Stimulated activated CD8-positive, alpha-beta memory T cell treated with anti-CD3 and anti-CD28 coated beads, Interleukin-12 subunit alpha, Interleukin-12 subunit beta, amount 100 ng/mL, for 4 hours (primary cell): ENCODE data around the gene SYN1.
"Not testable (repeated sequence)": the region's sequence is repeated elsewhere in the genome, so short reads cannot be mapped to it uniquely, and the experiment has no call there.

Experiments used
- DNase-seq: peaks from one replicate; pipeline ENCODE4 v3.0.0-alpha.2; 2020; ENCODE audit warnings: low read depth

Gene SYN1

DNA sequence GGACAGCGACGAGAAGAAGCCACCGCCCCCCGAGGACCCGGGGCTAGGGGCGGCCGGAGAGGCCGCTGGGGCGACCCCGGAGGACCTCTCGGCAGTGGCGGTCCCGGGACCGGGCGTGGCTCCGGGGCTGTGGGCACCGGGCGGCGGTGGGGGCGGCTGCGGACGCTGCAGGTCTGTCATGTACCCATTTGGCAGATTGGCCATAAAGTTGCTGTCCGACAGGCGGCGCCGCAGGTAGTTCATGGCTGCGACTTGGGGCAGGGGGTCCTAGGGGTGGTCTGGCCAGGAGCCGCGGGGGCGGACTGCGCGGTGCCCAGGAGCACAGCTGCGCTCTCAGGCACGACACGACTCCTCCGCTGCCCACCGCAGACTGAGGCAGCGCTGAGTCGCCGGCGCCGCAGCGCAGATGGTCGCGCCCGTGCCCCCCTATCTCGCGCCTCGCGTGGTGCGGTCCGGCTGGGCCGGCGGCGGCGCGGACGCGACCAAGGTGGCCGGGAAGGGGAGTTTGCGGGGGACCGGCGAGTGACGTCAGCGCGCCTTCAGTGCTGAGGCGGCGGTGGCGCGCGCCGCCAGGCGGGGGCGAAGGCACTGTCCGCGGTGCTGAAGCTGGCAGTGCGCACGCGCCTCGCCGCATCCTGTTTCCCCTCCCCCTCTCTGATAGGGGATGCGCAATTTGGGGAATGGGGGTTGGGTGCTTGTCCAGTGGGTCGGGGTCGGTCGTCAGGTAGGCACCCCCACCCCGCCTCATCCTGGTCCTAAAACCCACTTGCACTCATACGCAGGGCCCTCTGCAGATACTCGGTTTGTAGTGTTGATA, at the start of gene SYN1:
Gene SYN1 (minus strand): TSS at position 372 of the 817 bp plus-strand sequence. CDS start 129 bp downstream, at position 243.
- peak; percentile 66 for DNase-seq

DNA sequence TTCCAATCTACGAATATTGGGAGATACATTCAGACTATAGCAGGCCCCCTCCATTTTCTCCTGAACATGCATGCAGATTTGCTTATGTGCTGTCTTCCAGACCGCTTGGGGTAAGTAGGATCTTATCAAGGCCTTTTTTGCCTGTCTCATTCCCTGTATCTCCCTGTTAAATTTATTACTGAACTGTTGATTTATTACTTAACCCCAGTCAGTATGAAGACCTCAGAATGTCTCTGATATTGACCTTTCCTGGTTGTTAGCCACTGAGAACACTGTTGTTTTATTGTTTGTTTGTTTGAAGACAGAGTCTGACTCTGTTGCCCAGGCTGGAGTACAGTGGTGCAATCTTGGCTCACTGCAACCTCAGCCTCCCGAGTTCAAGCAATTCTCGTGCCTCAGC, 46.1 kb upstream of the SYN1 start:
- DNase-seq: not testable (repeated sequence)

DNA sequence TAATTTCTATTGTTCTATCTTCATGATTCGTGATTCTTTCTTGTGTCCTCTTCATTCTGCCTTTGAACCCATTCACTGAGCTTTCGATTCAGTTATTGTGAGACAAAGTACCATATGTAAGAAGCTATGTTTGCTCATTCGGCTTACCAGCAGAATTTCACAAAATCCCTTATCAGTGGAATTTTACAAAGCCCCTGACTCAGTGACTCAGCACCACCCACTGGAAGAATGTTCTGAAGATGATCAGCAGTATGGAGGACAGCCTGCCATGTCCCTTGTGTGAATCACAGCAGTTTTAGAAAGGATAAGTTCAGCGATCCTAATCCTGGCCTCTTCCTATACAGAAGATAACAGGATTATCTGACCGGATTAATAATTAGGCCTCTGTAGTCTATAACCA, 45.1 kb upstream of the SYN1 start:
- DNase-seq: no peak

DNA sequence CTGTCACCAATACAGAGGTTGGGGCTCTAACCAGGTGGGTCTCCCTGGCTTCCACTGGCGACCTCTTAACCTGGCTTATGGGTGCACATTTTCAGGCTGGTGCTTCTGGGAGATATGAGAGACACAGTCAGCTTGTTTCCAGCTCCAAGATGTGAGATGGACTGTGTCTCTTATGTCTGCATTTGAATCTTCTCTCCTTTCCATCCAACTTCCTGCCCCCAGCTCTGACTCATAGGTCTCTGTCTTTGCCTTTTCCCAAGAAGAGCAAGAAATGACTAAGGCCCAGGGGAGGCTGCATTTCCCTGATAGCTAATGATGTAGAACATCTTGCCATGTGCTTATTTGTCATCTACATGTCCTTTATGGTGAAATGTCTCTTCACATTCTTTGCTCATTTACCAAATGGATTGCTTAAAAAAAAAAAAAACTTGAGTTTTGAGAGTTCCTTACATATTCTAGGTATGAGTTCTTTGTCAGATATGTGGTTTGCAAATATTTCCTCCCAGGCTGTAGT, 42.5 kb upstream of the SYN1 start:
- no peak for DNase-seq

DNA sequence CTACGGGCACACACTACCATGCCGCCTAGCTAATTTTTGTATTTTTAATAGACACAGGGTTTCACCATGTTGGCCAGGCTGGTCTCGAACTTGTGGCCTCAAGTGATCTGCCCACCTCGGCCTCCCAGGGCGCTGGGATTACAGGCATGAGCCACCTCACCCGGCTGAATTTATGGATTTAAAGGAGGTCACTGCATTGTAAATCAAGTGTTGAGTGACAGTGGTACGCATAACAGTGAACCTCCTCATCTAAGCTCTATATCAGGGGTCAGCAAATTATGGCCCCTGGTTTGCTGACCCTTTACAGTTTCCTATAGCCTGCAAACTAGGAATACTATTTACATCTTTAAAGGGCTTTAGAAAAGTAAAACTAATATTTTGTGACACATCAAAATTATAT, 41.9 kb upstream of the SYN1 start:
- DNase-seq: no peak

DNA sequence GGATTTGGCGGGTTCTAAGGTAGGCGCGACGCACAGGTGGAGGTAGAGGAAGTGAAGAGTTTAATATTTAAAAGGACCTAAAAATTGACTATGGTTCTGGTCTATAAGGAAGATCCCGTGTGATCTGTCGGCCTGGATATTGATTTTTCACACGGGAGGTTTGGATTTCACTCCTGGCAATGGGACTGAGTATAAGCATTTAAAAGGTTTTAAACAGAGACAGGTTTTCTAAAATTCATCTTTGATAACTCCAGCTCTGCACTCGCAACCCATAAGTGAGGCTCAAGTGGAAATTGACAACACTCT, 39.7 kb upstream of the SYN1 start:
- no peak for DNase-seq

DNA sequence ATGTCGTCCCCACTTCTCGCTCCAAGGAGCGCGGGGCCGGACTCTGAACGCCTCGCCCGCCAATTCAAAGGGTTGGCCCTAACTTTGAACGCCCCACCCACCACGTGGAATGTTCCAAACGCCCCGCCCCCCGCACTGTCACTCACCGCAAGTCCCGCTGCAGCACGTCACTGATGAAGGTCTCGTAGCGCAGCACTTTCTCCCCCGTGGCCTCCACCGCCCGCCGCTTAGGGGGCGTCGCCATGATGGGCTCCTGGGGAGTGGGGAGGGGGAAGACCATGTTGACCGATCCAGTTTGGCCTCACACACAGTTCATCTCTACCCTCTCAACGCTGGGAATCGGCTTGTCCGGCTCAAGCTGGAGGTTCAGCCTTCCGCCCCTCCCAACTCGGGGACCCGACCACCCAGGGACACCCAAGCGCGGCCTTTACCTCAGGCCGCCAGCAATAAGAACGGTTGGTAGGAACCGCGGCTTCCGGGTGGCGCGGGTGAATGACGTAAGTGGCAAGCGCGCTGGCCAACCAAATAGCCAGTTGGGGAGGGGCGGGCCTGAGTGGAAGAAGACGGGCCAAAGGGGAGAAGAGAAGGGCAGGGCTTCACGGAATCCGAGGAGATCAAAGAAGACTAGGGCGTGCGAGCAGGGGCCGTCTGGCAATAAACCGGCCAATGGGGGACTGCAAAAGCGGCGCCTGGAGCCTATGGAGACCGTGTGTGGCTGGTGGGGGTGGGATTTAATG, 39.2 kb upstream of the SYN1 start, which contains the start of gene UXT:
Gene UXT (minus strand): TSS at position 497 of the 737 bp plus-strand sequence. CDS start 253 bp downstream, at position 244.
- peak; percentile 78 for DNase-seq

DNA sequence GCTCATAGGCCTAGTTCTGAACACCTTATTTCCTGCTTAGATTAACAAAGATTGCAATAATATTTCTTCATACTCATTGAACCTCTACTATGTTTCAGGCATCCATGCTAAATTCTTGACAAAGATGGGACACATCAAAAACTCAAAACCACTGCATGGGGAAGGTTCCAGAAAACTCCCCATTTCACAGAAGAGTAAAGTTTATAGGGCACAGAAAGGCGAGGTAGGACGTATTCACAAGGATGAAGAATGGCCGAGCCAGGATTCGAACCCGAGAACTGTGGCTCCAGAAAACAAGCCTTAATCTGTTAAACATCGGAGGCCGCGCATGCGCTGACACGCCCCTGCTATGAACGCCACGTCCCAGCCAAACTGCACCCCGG, 38.6 kb upstream of the SYN1 start:
- no peak for DNase-seq

DNA sequence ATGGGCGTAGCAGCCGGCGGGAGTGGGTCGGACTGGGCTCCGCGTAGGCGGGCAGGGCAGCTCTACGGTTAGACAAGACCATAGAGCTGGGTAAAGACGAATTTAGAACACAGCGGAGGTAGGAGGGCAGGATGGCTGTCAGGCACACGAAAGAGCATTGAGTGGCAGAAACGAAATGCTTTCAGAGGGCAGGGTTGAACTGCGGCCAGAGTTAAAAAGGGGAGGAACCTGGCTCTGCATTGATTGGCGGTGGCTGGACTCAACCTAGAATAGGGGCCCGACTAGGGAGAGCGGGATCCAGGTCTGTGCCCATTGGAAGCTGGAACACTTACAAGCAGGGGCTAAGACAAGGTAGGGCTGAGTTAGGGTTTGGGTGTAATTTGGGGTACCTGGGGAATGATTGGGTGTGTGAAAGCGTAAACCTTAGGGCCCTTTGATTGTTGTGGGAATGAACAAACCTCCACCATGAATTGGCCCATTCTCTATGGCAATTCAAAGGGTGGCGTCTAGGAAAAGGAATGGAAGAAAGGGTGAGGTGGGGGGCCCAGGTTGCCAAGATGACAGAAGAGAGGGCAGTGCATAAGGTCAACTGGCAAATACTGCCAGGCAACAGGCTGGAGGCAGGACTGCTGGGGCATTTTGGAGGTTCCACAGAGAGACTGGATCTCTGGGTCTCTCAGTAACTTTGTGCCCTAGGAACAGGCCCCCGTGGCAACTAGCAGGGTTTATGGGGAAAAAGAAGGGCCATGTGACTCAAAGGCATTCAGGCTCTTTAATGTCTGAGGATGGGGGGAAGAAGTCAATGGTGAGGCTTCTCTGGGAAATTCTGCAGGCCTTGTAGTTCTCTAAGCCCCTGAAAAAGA, 31.6 kb upstream of the SYN1 start:
- DNase-seq: no peak

DNA sequence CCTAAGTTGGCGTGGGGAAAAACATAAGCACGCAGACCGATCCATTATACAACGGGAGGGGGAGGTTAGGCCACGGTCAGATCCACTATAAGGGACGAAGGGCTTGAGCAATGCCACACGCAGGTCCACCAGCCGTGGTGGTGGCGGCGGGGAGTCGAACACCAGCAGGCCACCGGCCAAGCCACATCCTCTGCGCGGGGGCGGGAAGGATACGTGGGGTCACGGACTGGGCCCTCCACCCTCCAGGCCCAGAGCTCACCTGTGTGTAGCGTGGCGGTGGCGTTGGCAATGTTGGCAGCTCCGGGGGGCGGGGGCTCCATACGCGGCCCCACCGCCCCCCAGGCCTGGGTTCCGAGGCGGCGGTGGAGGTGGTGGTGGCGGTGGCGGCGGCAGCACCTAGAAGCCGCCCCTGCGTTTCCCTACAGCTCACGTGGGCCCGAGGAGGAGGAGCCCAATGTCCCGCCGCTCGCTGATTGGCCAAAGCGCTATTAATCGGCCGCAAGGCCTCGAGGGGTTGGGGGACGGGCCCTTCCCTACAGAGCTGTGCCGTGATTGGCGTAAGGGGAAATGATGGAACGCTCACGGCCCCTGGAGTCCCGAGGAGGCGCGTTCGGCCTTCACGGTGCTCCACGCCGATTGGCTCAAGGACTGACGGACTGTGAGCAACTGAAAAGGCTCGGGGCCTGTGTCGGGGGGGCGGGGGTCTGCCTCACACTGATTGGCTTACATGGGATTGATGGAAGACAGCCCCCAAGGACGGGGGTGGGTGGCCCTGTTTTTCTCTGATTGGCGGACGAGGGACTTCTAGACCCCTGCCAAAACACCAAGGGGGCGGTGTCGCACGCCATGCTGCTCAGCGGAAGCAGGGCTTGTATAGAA, 30.7 kb upstream of the SYN1 start, which contains the start of gene ELK1:
Gene ELK1 (minus strand): TSS at position 400 of the 879 bp plus-strand sequence. CDS start 9,122 bp downstream, outside the sequence.
- DNase-seq: peak; percentile 72

DNA sequence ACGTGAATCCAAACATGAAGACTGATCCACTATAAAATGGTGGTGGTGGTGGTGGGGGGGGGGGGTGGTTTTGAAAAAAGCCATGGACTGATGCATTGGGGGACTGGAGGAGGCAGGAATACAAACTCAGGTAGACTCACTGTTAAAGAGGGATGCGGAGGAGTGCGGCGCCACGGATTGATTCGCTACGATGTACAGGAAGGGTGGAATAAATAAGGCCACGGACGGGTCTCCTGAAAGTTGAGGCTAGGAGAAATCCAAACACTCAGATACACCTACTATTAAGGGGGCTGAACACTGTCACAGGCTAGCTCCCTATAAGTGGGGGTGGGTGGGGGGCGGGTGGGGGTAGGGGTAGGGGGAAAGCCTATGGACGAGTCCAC, 30.1 kb upstream of the SYN1 start:
- no peak for DNase-seq

DNA sequence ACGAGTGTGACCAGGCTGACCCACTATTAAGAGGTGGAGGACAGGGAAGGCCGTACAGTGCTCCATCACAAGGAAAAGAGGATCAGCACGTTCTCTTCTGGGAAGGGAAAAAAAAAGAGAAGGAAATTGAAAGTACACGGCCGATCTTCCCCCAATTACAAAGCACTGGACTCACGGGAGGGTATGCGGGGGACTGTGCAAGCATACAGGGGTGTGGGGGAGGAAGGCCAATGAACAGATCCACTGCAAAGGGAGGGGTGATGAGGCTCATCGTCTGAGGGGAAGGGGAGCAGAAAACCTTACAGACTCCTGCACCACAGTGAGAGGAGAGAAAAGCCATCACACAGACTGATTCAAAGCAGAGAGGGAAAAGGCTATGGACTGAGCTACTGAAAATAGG, 29.6 kb upstream of the SYN1 start:
- DNase-seq: no peak

DNA sequence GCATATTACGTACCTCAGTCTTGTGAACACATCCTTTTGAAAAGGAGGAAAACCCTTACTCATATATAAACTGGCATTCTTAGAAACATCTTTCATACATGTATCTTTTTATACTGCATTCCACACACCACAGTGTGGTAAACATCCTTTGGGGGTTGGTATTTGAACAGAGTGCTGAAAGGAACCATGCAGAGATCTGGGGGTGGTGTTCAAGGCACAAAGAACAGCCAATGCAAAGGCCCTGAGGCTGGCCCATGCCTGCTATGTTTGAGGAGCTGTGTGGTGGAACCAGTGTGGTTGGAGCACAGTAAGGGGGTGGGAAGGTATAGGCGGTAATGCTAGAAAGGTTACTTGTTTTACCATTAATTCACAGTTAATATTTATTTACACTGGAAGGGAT, 28.7 kb upstream of the SYN1 start:
- DNase-seq: no peak

DNA sequence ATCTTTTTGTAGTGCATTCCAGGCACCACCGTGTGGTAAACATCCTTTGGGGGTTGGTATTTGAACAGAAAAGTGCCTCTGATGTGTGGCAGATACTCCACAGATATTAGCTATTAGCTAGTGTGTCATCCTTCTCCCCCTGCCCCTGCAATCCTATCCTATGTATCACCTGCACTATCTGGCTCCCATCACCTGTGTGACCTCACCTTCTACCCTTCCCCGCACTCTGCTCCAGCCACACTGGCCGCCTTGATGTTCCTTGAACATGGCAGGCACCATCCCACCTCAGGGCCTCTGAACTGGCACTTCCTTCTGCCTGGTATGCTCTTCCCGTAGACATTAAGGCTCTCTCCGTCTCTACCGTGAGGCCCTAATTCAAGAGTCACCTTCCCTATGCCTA, 27.0 kb upstream of the SYN1 start:
- no peak for DNase-seq

DNA sequence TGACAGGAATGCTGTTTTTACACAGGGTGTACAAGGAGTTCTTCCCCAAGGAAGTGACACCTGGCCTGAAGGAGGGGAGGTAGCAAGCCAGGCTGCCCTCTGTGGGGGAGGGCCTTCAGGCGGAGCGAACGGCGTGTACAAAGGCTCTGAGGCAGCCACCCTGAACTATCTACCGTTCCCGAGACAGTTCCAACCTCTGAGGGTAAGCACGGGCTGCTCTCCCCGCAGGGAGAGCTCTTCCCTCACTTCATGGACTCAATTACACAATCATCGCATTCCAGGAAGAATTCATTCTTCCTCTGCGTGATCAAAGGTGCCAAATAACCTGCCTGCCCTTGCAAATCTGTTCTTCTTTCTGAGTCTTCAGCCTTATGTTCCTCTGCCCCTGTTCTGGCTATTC, 25.9 kb upstream of the SYN1 start:
- no peak for DNase-seq

DNA sequence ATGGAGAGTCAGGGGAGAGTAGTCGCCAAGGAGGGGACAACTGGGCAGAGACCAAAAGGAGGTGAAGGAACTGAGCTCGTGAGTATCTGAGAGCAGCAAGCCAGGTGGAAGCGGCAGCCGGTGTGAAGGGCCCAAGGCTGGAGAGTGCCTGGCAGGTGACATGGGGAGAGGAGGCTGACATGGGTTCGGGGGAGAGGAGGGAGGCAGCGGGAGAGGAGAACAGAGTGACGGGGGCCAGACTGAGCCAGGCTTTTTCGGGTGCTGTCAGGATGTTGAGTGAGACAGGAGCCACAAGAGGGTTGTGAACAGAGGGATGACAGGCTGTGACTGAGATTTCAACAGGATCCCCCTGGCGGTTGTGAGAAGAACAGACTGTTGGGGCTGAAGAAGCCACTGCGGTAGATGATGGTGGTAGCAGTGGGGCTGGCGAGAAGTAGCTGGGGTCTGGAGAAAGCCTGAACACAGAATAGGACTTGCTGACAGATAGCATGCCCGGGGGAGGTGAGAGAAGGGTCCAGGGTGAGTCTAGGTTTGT, 25.0 kb upstream of the SYN1 start:
- no peak for DNase-seq

DNA sequence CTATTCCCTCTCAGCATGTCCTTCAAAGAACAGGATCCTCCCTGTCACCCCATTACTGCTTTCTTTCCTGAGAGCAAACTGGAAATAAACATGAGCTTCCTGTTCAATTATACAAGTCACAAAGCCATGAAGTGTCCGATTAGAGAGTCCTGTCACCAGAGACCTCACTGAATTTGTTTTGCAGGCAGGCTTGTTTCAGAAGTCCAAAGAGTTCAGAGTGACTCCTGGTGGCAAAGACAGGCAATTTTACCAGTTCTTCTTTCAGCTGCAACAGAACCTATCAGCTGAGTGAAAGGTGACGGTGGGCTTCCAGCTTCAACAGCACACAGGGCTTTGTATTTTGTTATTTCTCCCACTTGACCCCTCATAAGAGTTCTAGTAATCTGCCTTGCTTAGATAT, 24.3 kb upstream of the SYN1 start:
- DNase-seq: no peak

DNA sequence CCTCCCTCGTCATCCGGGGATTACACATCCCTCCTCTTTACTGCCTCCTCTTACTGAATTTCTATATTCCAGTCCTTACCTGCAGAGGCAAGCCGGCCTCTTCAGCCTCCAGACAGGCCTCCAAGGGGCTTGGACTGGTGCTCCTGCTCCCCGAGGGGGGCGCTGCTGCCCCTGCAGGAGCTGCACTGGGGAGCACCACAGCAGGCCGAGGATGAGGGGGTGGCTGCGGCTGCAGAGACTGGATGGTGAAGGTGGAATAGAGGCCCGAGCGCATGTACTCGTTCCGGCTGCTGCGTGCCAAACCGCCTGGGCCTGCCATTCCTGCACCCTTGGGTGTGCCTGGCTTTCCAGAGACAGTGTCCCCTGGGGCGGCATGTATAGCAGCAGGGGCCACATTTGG, 19.2 kb upstream of the SYN1 start:
- no peak for DNase-seq

DNA sequence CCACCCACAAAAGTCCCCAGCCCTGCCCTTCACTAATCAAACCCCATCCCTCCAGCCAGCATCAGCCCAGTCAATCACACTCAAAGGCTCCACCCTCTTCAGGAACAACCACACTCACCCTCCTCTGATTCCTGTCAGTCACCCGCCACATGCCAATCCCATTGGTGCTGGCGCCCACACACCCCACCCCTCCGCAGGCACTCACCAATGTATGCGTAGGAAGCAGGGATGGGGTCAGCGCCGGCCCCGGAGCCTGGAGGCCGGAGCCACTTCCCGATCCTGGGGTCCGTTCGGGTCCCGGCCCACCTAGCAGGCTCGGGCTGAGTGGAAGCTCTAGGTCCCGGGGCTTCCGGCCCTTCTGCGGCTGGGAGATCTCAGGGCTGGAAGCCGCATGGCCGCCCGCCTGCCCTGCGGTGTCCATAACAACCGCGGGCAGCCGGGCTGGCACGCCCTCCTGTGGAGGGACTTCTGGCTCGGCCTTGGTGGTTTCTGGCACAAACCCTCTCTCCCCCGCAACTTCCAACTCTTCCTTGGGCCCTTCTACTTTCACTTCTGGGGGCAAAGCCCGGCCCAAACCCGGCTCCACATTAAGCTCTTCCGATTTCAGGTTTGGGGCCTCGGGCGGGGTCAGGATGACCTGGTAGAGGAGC, 18.0 kb upstream of the SYN1 start:
- no peak for DNase-seq

DNA sequence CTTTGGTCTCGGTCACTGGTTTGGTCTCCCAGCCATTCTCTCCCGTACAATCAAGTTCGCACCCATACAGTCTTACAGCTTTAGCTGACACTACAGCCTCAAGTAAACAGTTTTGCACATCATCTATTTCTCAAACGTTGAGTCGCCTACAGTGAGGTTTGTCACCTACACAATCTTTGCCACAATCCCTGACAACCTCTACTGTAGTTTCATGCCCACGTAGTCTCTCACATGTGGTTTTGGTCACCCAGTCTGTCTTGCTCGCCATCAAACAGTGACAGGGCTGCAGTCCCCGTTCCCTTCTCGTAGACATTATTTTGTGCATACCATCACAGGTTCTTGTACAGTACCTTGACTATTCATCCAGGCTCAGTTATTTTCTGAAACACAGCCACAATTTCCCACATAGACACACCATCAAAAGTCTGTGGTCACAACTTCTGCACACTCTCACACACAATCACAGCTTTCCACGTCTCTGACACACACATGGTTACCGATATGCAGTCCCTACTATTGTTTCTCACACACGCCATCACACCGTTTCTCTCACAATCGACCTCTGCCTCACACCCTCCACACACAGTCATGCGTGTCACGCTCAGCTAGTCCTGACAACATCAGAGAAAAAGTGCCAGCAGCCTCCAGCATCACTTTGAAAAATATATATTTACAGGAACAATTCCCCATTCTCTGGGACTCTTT, 15.4 kb upstream of the SYN1 start:
- no peak for DNase-seq
